ENCODE data around the gene NCAPH2.

DNA sequence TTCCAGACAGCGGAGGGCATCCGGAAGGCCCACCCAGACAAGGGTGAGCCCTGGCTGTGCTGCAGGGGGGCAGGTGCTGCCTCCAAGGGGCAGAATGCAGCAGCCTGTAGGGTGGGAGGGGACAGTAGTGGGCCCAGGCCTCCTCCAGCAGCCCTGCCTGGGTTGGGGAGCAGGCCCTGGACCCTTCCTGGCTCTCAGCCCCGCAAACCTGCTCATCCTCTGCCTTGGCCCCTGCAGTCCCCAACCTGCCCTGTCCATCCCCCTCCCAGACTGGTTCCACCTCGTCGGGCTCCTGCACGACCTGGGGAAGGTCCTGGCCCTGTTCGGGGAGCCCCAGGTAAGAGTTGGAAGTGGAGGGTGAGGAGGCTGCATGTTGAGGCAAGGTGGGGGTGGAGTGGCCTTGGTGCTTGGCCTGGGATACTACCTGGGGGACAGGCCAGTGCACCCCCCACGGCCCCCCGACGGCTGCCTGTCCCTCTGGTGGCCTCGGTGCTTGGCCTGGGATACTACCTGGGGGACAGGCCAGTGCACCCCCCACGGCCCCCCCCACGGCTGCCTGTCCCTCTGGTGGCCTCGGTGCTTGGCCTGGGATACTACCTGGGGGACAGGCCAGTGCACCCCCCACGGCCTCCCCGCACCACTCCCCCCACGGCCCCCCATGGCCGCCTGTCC, 19.9 kb upstream of the NCAPH2 start:
- TF ChIP-seq, protein P1, sequence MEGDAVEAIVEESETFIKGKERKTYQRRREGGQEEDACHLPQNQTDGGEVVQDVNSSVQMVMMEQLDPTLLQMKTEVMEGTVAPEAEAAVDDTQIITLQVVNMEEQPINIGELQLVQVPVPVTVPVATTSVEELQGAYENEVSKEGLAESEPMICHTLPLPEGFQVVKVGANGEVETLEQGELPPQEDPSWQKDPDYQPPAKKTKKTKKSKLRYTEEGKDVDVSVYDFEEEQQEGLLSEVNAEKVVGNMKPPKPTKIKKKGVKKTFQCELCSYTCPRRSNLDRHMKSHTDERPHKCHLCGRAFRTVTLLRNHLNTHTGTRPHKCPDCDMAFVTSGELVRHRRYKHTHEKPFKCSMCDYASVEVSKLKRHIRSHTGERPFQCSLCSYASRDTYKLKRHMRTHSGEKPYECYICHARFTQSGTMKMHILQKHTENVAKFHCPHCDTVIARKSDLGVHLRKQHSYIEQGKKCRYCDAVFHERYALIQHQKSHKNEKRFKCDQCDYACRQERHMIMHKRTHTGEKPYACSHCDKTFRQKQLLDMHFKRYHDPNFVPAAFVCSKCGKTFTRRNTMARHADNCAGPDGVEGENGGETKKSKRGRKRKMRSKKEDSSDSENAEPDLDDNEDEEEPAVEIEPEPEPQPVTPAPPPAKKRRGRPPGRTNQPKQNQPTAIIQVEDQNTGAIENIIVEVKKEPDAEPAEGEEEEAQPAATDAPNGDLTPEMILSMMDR (IDR thresholded peaks at IDR 0.05; ENCODE audit: low read depth, low read length, poor library complexity, severe bottlenecking): no peak
- no peak for TF ChIP-seq EZH2phosphoT487 (IDR thresholded peaks at IDR 0.05; ENCODE audit: borderline replicate concordance, low read length)
